Measurements from ENCODE around the gene NUDT19. TPM values are rescaled to one million over a fixed set of nuclear protein-coding genes. Genes with fewer than 3 reads are reported as not detected.

NUDT19 gene
- total RNA-seq: 10 to 100 TPM in 5 of 6 donors, 1 to 10 TPM in 1; 9.4 to 21.6 (median 15.3) TPM

DNA sequence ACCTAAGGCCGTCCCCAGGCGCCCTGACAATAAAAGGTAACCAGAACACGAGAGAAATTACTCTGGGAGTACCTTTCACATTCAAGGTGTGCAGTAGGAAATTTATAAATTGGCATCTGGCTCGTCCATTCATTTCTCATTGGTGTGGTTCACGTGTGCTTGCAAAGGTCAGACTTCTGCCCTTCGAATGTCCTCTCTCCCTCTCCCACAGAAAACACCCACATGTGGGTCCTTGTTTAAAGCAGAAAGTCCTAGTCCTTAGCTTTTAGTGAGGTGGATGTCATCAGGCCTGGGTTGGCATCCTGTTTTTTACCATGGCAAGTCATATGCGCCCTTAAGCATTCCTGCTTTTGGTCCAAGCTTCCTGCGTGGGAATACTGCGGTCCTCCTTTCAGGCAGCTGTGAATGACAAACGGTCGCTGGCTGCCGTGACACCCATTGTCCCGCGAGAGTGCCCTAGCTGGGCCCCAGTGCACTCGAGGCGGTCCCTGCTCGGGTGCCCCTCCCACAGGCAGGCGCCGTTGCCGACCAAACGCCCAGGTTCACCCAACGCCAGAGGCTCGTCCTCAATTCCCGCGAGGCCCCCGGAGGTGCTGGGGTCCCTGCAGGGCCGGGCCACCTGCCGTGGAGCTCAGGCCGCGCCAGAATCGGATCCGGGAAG lies at the start of gene NUDT19:
Gene NUDT19 (plus strand): TSS at position 531 of the 661 bp plus-strand sequence. CDS start 140 bp downstream, outside the sequence.
- H3K4me1 ChIP-seq: peaks cover 46 to 61% (median 52%) of the 10 kb centered on the region in 4 donors
- peak within 1 kb of the TSS; percentile 63 to 93 (median 77) for H3K4me3 ChIP-seq
- H3K27me3 ChIP-seq: no peaks in the 10 kb centered on the region
- H3K36me3 ChIP-seq: no peaks in the 10 kb centered on the region
- TF ChIP-seq EP300 (IDR thresholded peaks at IDR 0.05): no peak
- peak in 3 of 4 donors; percentile 43 to 87 (median 84) for TF ChIP-seq POLR2A (IDR thresholded peaks at IDR 0.05)
- TF ChIP-seq, protein P1, sequence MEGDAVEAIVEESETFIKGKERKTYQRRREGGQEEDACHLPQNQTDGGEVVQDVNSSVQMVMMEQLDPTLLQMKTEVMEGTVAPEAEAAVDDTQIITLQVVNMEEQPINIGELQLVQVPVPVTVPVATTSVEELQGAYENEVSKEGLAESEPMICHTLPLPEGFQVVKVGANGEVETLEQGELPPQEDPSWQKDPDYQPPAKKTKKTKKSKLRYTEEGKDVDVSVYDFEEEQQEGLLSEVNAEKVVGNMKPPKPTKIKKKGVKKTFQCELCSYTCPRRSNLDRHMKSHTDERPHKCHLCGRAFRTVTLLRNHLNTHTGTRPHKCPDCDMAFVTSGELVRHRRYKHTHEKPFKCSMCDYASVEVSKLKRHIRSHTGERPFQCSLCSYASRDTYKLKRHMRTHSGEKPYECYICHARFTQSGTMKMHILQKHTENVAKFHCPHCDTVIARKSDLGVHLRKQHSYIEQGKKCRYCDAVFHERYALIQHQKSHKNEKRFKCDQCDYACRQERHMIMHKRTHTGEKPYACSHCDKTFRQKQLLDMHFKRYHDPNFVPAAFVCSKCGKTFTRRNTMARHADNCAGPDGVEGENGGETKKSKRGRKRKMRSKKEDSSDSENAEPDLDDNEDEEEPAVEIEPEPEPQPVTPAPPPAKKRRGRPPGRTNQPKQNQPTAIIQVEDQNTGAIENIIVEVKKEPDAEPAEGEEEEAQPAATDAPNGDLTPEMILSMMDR (IDR thresholded peaks at IDR 0.05): no peak
- peak; percentile 49 to 79 for TF ChIP-seq POLR2AphosphoS5 (IDR thresholded peaks at IDR 0.05)
- H3K9me3 ChIP-seq: no peaks in the 10 kb centered on the region
- peak within 1 kb of the TSS; percentile 85 to 91 (median 88) for H3K27ac ChIP-seq
- ATAC-seq (ENCODE audit: low FRiP score in 2 of 2): peak; percentile 93 to 96
- peak; percentile 94 to 95 for DNase-seq
- WGBS, 2 donors: 11 to 24% methylated on average over 8 to 15 of the region's 32 CpGs

DNA sequence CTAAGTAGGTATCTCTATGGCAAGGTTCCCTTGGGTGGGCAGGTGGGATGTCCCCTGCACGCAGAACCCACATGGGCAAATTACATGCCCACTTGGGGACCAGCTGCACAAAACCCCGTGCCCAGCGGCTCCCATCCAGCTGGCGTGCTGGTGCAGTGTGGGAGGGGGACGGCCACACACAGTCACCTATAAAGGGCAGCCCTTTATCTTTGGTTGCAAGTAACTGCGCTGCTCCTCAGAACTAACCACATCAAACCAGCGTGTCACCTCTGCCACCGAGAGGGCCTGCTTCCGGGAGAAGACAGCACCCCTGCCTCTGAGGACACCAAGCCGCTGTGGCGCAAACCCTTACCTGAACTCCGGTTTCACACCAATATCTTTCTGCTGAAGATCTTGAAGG lies 48.9 kb upstream of the NUDT19 start:
- H3K4me3 ChIP-seq: no peak overlapping the region
- 89 to 100% methylated on average over 5 to 12 of the region's 12 CpGs for WGBS, 2 donors
- DNase-seq (no peak), ATAC-seq (ENCODE audit: low FRiP score in 2 of 2) (no peak)
- H3K27me3 ChIP-seq: no peaks in the 10 kb centered on the region
- TF ChIP-seq EP300 (IDR thresholded peaks at IDR 0.05) (no peak), POLR2AphosphoS5 (IDR thresholded peaks at IDR 0.05) (no peak), POLR2A (IDR thresholded peaks at IDR 0.05) (no peak)
- TF ChIP-seq, protein P1 (IDR thresholded peaks at IDR 0.05): no peak
- no peaks in the 10 kb centered on the region for H3K9me3 ChIP-seq
- no peak overlapping the region for H3K27ac ChIP-seq
- peaks cover 26 to 93% (median 70%) of the 10 kb centered on the region in 4 donors for H3K36me3 ChIP-seq
- H3K4me1 ChIP-seq: no peaks in the 10 kb centered on the region

DNA sequence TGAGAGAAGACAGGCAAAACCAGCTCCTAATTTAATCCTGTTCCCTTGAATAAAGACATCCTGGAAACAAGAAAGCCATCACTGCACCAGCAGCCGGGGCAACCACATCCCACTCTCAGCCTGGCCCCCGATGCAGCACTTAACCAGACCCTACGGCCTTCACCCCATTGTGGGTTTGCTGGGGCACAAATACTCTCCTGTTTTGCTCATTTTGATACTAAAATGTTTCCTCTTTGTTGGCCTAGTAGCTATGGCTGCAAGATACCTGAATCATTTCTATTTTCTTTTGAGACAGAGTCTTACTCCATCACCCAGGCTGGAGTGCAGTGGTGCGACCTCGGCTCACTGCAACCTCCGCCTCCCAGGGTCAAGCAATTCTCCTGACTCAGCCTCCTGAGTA lies 45.1 kb upstream of the NUDT19 start:
- peaks cover 0 to 2% (median 1%) of the 10 kb centered on the region in 4 donors for H3K4me1 ChIP-seq
- H3K36me3 ChIP-seq: peaks cover 18 to 78% (median 56%) of the 10 kb centered on the region in 4 donors
- DNase-seq: no peak
- no peaks in the 10 kb centered on the region for H3K27me3 ChIP-seq
- no peak for TF ChIP-seq POLR2A (IDR thresholded peaks at IDR 0.05)
- no peak for TF ChIP-seq POLR2AphosphoS5 (IDR thresholded peaks at IDR 0.05)
- no peak for TF ChIP-seq EP300 (IDR thresholded peaks at IDR 0.05)
- TF ChIP-seq, protein P1 (IDR thresholded peaks at IDR 0.05): no peak
- no peak for ATAC-seq (ENCODE audit: low FRiP score in 2 of 2)
- H3K27ac ChIP-seq: no peak overlapping the region
- WGBS, 2 donors: 92 to 96% methylated on average over 6 of the region's 6 CpGs
- no peaks in the 10 kb centered on the region for H3K9me3 ChIP-seq
- H3K4me3 ChIP-seq: no peak overlapping the region

DNA sequence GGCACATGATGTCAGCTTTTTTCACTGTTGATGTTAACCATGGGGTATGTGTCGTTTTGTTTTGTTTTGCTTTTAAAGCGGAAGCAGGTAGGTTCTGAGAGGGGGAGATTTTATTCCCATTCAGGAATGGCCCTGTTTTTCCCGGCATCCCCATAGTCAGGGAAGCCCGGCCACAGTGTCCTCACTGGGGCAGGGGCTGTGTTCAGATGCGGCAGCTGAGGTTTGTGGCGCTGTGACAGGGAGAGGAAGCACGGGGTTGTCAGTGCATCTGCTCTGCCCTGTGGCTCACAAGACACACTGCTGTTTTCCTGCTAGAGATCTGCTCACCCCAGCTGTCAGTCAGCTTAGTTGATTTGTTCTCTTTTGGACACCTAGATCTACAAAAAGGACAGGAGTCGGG lies 44.3 kb upstream of the NUDT19 start:
- WGBS, 2 donors: 91 to 95% methylated on average over 7 to 8 of the region's 8 CpGs
- Histone ChIP-seq H3K9me3 (no peaks in the 10 kb centered on the region), H3K27ac (no peak overlapping the region), H3K36me3 (peaks cover 18 to 70% (median 52%) of the 10 kb centered on the region in 4 donors), H3K4me1 (peaks cover 1 to 9% (median 7%) of the 10 kb centered on the region in 4 donors), H3K4me3 (no peak overlapping the region), H3K27me3 (no peaks in the 10 kb centered on the region)
- DNase-seq (no peak), ATAC-seq (ENCODE audit: low FRiP score in 2 of 2) (no peak)
- TF ChIP-seq POLR2A (IDR thresholded peaks at IDR 0.05): no peak
- TF ChIP-seq, protein P1 (IDR thresholded peaks at IDR 0.05): no peak
- no peak for TF ChIP-seq EP300 (IDR thresholded peaks at IDR 0.05)
- TF ChIP-seq POLR2AphosphoS5 (IDR thresholded peaks at IDR 0.05): no peak

Measured in upper lobe of left lung (tissue), 6 donors.